Measurements from ENCODE around the gene GAL3ST2. TPM values are rescaled to one million over a fixed set of nuclear protein-coding genes. Genes with fewer than 3 reads are reported as not detected.

Gene GAL3ST2
- total RNA-seq, 1 experiment from 2014 or later, result not detected

DNA sequence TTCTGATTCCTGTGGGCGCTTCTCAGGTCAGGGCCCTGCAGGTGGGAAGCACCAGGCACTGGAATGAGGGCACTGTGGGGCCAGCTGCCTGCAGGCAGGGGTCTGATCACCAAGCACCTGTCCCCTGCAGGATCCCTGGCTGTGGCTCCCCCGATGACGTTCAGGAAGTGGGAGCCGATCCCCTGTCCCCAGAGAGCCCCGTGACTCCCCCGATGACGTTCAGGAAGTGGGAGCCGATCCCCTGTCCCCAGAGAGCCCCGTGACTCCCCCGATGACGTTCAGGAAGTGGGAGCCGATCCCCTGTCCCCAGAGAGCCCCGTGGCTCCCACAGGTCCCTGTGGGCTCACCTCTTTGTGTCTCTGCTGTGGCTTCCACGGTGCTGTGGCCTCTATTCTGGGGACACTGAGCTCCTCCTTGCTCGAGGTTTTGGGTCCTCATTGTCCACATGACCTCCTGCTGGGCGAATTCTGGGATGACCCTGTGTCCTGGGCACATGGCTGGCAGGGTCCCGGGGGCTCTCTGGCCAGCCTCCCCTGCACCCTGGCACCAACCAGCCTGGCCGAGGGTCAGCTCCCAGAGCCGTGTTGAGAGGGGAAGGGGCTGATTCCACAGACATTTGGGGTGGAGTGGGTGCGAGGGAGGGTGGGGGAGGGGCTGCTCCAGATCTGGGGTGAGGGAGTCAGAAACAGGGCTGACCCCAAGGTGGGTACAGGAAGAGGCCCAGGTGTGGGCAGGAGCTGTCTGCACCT is 37.2 kb downstream of the GAL3ST2 start:
- Histone ChIP-seq H3K4me1 (ENCODE audit: insufficient read depth, low read length) (no peaks in the 10 kb centered on the region), H2AFZ (ENCODE audit: low read length) (no peak overlapping the region), H4K20me1 (ENCODE audit: low read length) (no peaks in the 10 kb centered on the region), H3K27ac (ENCODE audit: low read length) (no peak overlapping the region), H3K9me3 (ENCODE audit: low read length) (no peaks in the 10 kb centered on the region), H3K4me2 (ENCODE audit: low read length) (no peak overlapping the region), H3K79me2 (ENCODE audit: low read length) (no peaks in the 10 kb centered on the region), H3K9me2 (replicated peaks; ENCODE audit: low read length) (no peaks in the 10 kb centered on the region), H3K4me3 (ENCODE audit: low read length) (no peak overlapping the region), H3F3A (ENCODE audit: low read length, unreplicated experiment) (no peaks in the 10 kb centered on the region), H3K36me3 (ENCODE audit: low read depth, low read length) (no peaks in the 10 kb centered on the region), H3K27me3 (ENCODE audit: low read length) (no peaks in the 10 kb centered on the region), H3K9ac (ENCODE audit: low read length) (no peak overlapping the region)
- no peak for DNase-seq
- CTCF ChIA-PET, result no interaction called here
- POLR2A ChIA-PET (ENCODE audit: unreplicated experiment), result no interaction called here
- no TSS peak for BruUV-seq (replicated peaks)
- no peak for ATAC-seq
- no peak for TF ChIP-seq EZH2 (IDR thresholded peaks at IDR 0.05; ENCODE audit: low read length, unreplicated experiment)
- TF ChIP-seq CTCF (conservative IDR thresholded peaks at IDR 0.05; ENCODE audit: low read depth, low read length), result no peak
- no peak for TF ChIP-seq EZH2phosphoT487 (IDR thresholded peaks at IDR 0.05; ENCODE audit: borderline replicate concordance, low read length)
- intact Hi-C loops (cut with micrococcal nuclease), result no loop called here

GRCh38 chr2:241814393-241814642 is 37.7 kb downstream of the GAL3ST2 start:
- Histone ChIP-seq H3K4me1 (ENCODE audit: insufficient read depth, low read length) (no peaks in the 10 kb centered on the region), H3K9me3 (ENCODE audit: low read length) (no peaks in the 10 kb centered on the region), H4K20me1 (ENCODE audit: low read length) (no peaks in the 10 kb centered on the region), H3K9me2 (replicated peaks; ENCODE audit: low read length) (no peaks in the 10 kb centered on the region), H3K36me3 (ENCODE audit: low read depth, low read length) (no peaks in the 10 kb centered on the region), H2AFZ (ENCODE audit: low read length) (no peak overlapping the region), H3K27ac (ENCODE audit: low read length) (no peak overlapping the region), H3K4me2 (ENCODE audit: low read length) (no peak overlapping the region), H3F3A (ENCODE audit: low read length, unreplicated experiment) (no peaks in the 10 kb centered on the region), H3K9ac (ENCODE audit: low read length) (no peak overlapping the region), H3K4me3 (ENCODE audit: low read length) (no peak overlapping the region), H3K27me3 (ENCODE audit: low read length) (no peaks in the 10 kb centered on the region), H3K79me2 (ENCODE audit: low read length) (no peaks in the 10 kb centered on the region)
- no peak for DNase-seq
- no peak for ATAC-seq
- ChIA-PET CTCF (no interaction called here), POLR2A (ENCODE audit: unreplicated experiment) (no interaction called here)
- intact Hi-C loops (cut with micrococcal nuclease), result no loop called here
- BruUV-seq (replicated peaks), result no TSS peak
- TF ChIP-seq EZH2phosphoT487 (IDR thresholded peaks at IDR 0.05; ENCODE audit: borderline replicate concordance, low read length), result no peak
- TF ChIP-seq EZH2 (IDR thresholded peaks at IDR 0.05; ENCODE audit: low read length, unreplicated experiment), result no peak
- TF ChIP-seq CTCF (conservative IDR thresholded peaks at IDR 0.05; ENCODE audit: low read depth, low read length), result no peak

DNA sequence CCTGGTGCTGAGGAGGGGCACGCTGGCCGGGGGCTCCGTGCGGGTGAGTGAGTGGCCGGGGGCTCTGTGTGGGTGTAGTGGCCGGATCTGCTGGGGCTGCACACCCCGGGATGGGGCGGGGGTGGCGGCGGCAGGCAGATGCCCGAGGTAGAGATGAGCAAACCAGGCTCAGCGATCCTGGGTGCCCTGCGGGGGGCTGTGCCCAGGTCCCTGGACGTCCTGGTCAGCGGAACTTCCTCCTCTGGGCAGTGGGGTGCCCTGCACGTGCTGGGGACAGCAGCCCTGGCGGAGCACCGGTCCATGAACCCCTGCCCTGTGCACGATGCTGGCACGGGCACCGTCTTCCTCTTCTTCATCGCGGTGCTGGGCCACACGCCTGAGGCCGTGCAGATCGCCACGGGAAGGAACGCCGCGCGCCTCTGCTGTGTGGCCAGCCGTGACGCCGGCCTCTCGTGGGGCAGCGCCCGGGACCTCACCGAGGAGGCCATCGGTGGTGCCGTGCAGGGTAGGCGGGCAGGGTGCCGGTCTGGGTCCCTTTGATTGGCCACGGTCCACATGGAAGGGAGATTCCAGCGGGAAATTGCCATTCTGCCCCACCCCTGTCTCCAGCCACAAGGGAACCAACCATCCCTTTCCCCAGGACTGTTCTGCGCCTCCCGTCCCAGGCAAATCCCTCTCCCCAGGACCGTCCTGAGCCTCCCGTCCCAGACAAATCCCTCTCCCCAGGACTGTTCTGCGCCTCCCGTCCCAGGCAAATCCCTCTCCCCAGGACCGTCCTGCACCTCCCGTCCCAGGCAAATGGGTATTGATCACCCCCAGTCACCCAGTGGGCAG is 38.2 kb downstream of the GAL3ST2 start:
- no peaks in the 10 kb centered on the region for H3K9me2 ChIP-seq (replicated peaks; ENCODE audit: low read length)
- H3K9ac ChIP-seq (ENCODE audit: low read length), result no peak overlapping the region
- no peaks in the 10 kb centered on the region for H3K27me3 ChIP-seq (ENCODE audit: low read length)
- no peaks in the 10 kb centered on the region for H3K36me3 ChIP-seq (ENCODE audit: low read depth, low read length)
- no peak for ATAC-seq
- H3K4me1 ChIP-seq (ENCODE audit: insufficient read depth, low read length), result no peaks in the 10 kb centered on the region
- BruUV-seq (replicated peaks), result no TSS peak
- H4K20me1 ChIP-seq (ENCODE audit: low read length), result no peaks in the 10 kb centered on the region
- TF ChIP-seq EZH2 (IDR thresholded peaks at IDR 0.05; ENCODE audit: low read length, unreplicated experiment) (no peak), CTCF (conservative IDR thresholded peaks at IDR 0.05; ENCODE audit: low read depth, low read length) (no peak), EZH2phosphoT487 (IDR thresholded peaks at IDR 0.05; ENCODE audit: borderline replicate concordance, low read length) (no peak)
- no peaks in the 10 kb centered on the region for H3K79me2 ChIP-seq (ENCODE audit: low read length)
- no peaks in the 10 kb centered on the region for H3F3A ChIP-seq (ENCODE audit: low read length, unreplicated experiment)
- DNase-seq, result no peak
- H2AFZ ChIP-seq (ENCODE audit: low read length), result no peak overlapping the region
- no peak overlapping the region for H3K4me2 ChIP-seq (ENCODE audit: low read length)
- intact Hi-C loops (cut with micrococcal nuclease), result no loop called here
- CTCF ChIA-PET, result no interaction called here
- H3K4me3 ChIP-seq (ENCODE audit: low read length), result no peak overlapping the region
- no peak overlapping the region for H3K27ac ChIP-seq (ENCODE audit: low read length)
- H3K9me3 ChIP-seq (ENCODE audit: low read length), result no peaks in the 10 kb centered on the region
- POLR2A ChIA-PET (ENCODE audit: unreplicated experiment), result no interaction called here

Measured in PC-3 (cell line).